ENCODE measurements around the gene CCDC175.

CCDC175 gene

DNA sequence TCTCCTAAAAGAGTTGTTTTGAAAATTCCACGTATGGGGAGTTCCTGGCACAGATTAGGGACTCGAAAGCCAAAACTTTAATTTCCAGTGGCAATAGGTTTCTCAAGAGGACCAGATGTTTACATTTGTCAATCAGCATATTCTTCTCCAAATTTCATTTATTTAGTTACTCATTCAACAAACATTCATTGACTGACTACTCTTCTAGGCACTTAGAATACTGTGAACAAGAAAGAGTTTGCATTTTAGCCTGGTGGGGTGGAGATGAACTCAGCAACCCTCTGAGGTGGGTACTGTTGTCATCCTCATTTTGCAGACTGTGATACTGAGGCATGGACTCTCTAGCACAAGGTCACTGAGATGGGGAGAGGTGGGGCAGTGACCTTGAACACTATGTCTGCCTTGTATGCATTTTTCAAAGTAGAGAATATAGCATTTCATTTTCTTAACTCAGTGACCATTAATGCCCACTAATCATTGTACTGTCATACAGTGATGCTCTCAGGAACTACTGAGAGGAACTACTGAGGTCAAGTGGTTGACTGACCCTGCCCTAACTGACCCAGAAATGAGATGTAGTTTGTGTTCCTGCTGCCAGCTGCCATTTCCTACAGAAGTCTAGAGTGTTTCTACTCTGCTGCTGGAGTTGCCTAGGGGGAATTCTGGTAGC lies 94.6 kb downstream of the CCDC175 start:
- DNase-seq, result no peak

DNA sequence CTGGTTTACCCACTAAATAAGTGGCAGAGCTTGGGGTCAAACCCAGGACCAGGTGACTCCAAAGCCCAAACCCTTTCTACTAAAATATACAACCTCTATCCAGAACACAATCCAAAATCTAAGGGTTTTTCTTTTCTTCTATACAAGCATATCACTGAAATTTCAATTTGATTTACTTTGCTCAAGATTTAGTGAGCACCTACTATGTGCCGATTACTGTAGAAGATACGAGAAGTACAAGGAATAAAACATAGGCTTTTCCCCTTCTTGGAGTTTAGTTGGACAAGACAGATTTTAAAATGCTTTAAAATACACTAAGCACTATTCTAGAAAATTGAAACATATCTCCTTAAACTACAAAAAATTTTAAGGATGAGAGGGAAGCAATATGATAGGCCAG lies 95.2 kb downstream of the CCDC175 start:
- DNase-seq, result no peak

DNA sequence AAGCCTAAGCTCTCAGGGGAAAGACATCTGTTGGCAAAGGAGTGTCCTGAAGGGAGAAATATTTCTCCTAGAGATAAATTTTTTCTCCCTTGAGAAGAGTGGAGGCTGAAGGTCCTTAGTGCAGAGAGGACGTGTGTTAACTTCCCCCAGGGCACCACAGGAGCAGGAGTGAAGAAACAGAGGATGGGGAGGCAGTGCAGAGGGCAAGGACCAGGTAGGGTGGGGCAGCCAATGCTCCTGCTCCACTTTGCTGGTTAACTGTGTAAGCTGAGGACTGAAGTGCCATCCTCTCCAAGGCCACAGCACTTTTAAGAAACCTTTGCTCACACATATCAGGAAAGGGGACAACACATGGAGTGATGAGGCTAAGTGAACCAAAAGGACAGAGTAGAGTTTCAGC lies 96.4 kb downstream of the CCDC175 start:
- no peak for DNase-seq

DNA sequence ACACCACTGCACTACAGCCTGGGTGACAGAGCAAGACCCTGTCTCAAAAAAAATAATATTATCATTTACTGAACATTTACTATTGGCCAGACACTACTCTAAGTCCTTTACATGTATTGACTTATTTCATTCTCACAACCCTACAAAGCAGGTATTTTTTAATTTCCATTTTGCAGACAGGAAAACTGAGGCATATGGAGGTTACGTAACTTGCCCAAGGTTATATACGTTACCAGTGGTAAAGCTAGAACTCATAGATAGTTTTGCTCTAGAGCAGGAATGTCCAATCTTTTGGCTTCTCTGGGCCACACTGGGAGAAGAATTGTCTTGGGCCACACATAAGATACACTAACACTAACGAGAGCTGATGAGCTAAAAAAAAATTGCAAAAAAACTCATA lies 98.1 kb downstream of the CCDC175 start:
- DNase-seq, result no peak

DNA sequence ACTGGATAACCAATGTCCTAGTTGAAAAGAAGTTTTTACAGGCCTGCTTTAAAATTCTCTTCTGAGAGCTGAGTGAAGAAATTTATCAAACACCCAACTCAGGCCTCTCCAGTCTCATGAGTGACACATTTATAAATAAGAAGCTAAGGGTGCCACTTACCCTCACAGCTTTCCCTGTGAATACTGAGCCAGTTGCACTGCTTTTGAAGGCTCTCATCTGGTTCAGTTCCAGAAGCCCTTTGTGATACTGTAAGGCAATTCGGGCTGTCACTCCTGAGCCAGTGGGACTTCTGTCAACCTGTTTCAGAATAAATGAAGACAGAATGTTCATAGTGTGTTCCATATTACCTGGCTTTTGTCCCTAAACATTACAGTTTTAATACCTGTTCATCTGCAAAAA lies 100.9 kb downstream of the CCDC175 start:
- DNase-seq, result no peak

DNA sequence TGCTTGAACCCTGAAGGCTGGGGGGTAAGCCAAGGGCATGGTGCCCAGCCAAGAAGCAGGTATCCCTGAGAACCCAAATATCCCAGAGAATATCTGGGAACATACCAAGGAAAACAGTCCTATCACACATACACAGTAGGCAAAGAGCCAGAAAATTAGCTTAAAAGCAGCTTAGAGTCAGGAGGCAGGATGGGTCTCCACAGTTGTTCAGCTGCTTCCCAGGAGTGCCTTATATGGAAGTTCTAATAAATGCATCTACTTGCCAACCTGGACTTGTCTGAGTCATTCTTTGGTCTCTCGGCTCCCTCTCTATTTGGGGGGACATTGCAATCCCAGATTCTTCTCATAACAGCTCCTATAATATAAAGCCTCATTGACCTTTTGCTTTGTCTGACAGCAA lies 102.4 kb downstream of the CCDC175 start:
- DNase-seq, result no peak

DNA sequence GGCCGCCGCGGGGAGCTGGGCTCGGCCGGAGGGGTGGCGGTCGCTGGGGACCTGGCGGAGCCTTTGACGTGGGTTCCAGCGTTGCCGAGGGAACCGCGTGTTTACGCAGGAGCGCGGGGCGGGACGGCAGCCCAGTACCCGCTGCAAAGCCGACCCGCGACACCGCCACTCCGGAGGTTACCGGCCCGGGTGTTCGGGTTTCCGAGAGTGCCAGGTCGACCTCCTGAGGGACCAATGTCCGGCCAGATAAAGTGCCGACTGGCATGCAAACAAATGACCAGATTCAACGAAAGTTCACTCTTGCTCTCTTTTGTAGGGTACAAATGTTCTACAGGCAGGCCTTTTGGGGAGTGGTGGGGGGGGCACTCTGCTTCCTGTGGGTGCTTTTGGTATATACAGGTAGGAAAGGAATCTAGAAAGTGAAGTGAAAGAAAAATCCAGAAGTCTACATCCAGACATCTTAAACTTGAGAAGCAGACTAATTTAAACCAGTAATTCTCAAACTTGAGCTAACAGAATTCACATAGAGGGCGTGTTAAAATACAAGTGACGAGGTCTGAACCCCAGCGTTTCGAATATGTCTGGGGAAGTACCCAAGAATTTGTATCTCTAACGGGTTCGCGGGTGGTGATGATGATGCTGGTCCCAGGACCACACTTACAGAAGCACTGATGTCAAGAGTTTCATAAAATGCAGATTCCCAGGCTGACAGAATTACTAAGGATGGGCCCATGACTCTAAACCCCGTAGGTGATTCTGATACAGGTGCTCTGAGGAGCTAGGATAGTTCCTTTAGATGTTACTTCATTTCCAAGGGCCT lies 111.1 kb downstream of the CCDC175 start, which contains the start of gene GPR135:
TSS of gene GPR135 (minus strand) at position 65 of the 820 bp plus-strand sequence. CDS start 154 bp downstream, outside the sequence.
- DNase-seq, result peak; percentile 53

DNA sequence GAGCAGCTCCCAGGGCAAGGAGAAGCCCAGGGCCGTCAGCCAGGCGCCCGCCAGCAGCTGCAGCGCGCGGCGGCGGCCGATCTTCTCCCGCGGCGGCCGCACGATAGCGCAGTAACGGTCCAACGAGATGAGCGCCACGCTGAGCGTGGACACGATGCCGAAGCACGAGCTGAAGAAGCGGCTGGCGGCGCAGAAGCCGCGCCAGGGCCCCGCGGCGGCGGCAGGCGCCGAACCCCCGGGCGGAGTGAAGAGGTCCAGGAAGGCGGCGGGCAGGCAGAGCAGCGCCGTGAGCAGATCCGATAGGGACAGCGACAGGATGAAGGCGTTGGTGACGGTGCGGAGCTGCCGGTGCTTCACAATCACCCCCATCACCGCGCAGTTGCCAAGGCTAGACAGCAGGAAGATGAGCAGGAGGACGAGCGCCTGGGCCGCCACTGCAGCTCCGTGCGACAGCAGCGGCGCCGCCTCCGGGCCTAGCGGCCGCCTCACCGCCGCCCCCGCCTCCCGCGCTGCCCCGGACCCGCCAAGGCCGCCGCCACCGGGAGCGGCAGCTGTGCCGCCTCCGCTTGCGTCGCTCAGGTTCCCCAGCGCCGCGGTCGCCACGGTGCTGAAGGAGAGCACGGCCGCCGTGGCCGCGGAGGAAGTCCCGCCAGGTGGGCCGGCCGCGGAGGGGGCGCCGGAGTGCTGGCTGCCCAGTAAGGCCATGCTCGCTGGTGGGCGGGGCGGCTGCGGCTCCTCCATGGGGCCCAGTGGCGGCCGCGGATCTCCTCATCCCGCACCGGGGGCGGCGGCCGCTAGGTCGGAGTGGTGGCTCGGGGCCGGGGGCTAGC lies 111.9 kb downstream of the CCDC175 start:
- DNase-seq, result peak; percentile 76

DNA sequence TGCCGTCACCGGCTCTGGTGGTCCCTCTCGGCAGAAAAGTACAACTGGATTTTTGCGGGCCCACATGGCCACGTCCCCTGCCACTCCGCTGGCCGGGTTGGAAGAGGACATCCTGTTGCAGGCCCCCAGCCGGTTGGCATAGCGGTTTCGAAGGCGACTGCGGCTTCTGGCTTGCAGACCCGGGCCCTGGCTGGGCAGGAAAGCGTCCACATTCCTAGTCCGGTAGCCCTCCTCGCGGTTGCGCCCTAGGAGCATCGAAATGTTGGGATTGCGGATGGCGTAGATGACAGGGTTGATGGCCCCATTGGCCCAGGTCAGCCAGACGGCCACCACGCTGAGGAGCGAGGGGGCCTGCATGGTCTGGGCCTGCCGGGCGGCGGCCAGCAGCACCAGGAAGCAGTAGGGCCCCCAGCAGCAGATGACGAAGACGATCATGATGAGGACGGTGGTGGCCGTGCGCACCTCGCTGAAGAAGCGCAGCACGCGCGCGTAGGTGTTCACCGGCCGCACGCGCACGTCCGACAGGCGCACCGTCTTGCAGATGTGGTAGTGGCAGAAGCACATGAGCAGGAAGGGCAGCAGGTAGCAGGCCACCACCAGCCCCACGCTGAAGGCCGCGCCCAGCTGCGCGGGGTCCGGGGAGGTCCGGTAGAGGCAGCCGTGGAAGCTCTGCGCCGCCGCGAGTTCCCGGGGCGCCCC lies 112.7 kb downstream of the CCDC175 start:
- DNase-seq, result peak; percentile 34

DNA sequence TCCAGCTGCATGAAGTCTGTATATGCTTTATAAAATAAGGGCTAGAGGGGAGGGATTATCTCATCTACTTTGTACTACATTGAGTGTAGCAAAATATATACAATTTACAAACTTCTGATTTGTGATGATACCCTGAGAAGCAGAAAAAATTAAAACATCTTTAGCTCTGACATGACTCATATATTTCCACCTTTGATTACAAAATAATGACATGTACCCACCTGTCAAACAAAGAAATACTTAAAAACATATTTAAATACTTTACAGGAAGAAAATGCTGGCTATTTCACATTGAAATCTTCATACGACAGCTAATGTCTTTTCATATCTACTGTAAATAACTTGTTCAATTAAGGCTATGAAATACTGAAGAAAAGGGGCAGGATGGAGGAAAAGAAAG lies 114.7 kb downstream of the CCDC175 start:
- no peak for DNase-seq

DNA sequence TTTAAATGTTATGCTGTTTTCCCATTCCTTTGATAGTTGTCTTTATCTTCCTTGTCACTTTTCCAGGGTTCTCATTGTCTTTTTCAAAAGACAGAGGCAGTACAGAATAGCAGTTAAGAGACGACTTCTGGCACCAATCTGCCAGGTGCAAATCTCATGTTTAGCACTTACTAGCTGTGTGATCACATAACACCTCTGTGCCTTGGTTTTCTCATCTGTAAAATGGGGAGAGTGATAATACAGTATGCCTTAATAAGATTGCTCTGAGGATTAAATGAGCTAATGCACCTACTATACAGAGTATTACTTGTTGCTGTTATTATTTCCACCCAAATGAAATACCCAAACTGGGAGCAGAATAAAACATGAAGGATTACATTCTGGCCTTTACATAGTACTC lies 116.2 kb downstream of the CCDC175 start:
- DNase-seq, result no peak

DNA sequence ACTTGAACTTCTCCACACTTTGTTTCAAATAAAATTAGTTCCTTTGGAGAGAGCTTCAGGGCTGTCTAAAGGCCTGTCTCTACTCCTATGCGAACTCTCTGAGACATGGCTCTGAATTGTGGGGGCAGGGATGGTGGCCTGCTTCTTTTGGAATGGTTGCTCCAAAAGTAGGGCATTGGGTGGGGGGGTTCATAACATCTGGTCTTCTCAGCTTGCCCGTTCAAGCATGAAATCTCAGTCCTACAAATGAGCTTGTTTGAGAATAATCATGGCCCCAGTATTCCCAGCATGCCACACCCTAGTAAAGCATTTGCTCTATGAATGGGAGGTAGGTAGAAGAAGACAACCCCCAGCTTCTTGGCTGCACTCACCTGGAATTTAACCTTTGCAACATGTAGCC lies 118.1 kb downstream of the CCDC175 start:
- DNase-seq, result no peak

DNA sequence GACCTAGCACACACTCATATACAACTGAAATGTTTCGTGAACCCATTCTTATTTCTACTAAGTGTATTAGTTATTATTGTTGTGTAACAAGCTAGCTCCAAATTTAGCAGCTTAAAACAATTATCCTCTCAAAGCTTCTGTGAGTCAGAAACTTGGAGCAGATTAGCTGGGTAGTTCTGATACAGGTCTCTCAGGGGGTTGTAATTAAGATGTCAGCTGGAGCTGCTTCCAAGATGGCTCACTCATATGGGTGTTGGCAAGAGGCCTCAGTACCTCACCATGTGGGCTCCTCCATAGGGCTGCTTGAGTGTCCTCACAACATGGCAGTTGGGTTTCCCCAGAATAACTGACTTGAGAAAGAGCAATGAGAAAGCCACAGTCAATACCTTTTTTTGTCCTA lies 121.2 kb downstream of the CCDC175 start:
- DNase-seq, result no peak
